Prostate gland (tissue), 2 donors: ENCODE measurements around the gene FBXO40.

Experiments
- POLR2A ChIP-seq: fragments of 450-650 bp; IDR thresholded peaks from one replicate; pipeline ENCODE4 v1.6.1; 2016; ENCODE audit warnings: antibody characterized with exemption, mild to moderate bottlenecking
- POLR2AphosphoS5 ChIP-seq: sonication (generic); formaldehyde crosslinking; IDR thresholded peaks from one replicate; pipeline ENCODE4 v1.6.1; 2017; ENCODE audit warnings: antibody characterized with exemption
- TF ChIP-seq, protein P1 (sequence below), 4 experiments: fragments of 200-600 bp in 2 of 4; fragments of 450-650 bp in 2 of 4; sonication (generic) in 2 of 4; IDR thresholded peaks; 1 replicate in 3 of 4; 2 replicates in 1 of 4; pipeline ENCODE4 v1.5.1; 2016 to 2019; ENCODE audit warnings: antibody characterized with exemption in 4 of 4, mild to moderate bottlenecking in 2 of 4, moderate library complexity in 2 of 4

DNA sequence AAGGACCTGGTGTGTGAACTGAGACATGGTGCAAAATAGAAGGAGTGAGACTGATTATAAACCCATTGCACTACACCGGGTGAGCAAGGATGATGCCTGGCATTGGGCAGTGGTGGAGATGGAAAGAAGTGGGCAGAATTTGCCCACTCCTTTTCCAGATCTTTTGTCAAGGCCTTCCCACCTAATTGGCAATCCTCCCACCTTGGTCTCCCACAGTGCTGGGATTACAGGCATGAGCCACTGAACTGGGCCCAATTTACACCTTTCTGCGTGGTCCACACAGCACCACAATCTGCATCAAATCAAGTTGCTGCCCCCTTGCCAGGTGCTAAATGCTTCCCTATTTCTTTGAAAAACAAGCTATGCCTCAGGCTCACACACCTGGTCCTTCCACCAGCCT lies 5.4 kb downstream of the FBXO40 start:
- TF ChIP-seq POLR2A (no peak), POLR2AphosphoS5 (no peak)
- TF ChIP-seq, protein P1, sequence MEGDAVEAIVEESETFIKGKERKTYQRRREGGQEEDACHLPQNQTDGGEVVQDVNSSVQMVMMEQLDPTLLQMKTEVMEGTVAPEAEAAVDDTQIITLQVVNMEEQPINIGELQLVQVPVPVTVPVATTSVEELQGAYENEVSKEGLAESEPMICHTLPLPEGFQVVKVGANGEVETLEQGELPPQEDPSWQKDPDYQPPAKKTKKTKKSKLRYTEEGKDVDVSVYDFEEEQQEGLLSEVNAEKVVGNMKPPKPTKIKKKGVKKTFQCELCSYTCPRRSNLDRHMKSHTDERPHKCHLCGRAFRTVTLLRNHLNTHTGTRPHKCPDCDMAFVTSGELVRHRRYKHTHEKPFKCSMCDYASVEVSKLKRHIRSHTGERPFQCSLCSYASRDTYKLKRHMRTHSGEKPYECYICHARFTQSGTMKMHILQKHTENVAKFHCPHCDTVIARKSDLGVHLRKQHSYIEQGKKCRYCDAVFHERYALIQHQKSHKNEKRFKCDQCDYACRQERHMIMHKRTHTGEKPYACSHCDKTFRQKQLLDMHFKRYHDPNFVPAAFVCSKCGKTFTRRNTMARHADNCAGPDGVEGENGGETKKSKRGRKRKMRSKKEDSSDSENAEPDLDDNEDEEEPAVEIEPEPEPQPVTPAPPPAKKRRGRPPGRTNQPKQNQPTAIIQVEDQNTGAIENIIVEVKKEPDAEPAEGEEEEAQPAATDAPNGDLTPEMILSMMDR (IDR thresholded peaks at IDR 0.05), result no peak
